Right ventricle myocardium inferior (tissue), 1 donor: ENCODE results near the gene MAP3K8. TPM values are rescaled to one million over a fixed set of nuclear protein-coding genes. Genes with fewer than 3 reads are reported as not detected.

Experiments
- ATAC-seq: fragments of 200-7000 bp; cut with Tn5 transposase; one replicate; pipeline ENCODE4 v1.9.1; 2020; ENCODE audit warnings: mild to moderate bottlenecking, moderate library complexity
- DNase-seq: peaks from one replicate; pipeline ENCODE4 v3.0.0; 2021; ENCODE audit errors: missing footprints
- intact Hi-C: fragments of 100-400 bp; cut with DNase I; formaldehyde crosslinking; loops from one replicate; pipeline ENCODE4 v1.11.0; 2022
- long read RNA-seq: library from polyadenylated mRNA; unstranded; transcript quantifications from one replicate; pipeline ENCODE4 v2.0.0, GENCODE V29; 2021
- total RNA-seq: library from RNA; stranded (reverse); fragmentation: NEBNext Ultra II Directional; extraction: Animal tissue kit (Norgen Biotek cat#: 25700); gene quantifications from one replicate; pipeline ENCODE4 v1.2.1, GENCODE V29; 2021
- donor health status: DM: no; HTN: yes; CAD: no; lungs with severe emphysema.

MAP3K8 gene
- total RNA-seq: 6.7 TPM
- long read RNA-seq: 0 reads

GRCh38 chr10:30433730-30434272 is at the start of gene MAP3K8:
MAP3K8 (plus strand) TSS chr10:30434184; CDS start chr10:30438939, 4,755 bp downstream.
- ATAC-seq (peak; percentile 92), DNase-seq (peak; percentile 96)
- intact Hi-C loops: loop anchor here (2.0 kb wide), 1 partner anchor 21 kb away; no protein-coding TSS in a partner anchor

DNA sequence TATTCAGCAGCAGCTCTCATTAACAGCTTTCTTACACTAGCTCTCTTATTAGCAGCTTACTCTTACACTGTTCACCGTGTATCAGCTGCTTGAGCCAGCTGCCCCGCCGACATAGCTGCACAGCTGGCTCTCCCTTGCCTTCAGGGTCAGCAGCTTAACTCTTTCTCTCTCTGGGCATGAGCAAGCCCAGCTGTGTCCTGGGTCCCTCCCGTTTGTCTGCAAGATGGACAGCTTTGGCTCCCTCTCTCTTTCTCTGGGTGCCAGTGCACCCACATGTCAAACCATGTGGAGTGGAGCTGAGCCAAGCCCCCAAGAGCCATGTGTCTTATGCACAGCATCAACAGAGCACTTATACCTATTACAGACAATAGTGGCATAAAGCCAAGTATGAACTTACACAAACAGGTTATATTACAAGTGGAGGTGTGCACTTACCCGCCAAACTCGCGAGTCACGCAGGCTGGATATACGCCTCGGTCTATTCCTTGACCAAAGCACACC is 49.2 kb upstream of the MAP3K8 start:
- ATAC-seq: peak; percentile 10
- DNase-seq: no peak
- intact Hi-C loops: no loop called here

- DNase-seq (peak; percentile 63), ATAC-seq (no peak)
- intact Hi-C loops: no loop called here
Observed at GRCh38 chr10:30386801-30387588, 47.0 kb upstream of the MAP3K8 start.

DNA sequence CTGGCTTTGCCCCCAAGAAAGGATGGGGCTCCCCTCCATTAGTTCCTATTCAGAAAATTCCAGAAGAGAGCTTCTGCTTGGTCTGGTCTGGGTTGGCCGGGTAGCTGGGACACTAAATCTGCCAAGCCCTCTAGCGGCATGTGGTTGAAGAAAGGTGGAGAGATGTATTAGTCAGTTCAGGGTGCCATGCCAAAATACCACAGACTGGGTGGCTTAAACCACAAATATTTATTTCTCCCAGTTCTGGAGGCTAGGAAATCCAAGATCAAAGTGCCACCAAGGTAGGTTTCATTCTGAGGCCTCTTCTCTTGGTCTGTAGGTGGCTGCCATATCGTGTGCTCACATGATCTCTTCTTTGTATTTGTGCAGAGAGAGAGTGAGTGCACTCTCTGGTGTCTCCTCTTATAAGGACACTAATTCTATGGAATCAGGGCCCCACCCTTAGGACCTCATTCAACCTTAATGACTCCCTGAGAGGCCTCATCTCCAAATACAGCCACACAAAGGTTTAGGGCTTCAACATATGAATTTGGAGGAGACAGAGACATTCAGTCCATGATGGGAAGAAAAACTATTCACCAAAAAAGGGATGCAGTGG is 46.2 kb upstream of the MAP3K8 start:
- intact Hi-C loops: no loop called here
- no peak for ATAC-seq
- DNase-seq: no peak

DNA sequence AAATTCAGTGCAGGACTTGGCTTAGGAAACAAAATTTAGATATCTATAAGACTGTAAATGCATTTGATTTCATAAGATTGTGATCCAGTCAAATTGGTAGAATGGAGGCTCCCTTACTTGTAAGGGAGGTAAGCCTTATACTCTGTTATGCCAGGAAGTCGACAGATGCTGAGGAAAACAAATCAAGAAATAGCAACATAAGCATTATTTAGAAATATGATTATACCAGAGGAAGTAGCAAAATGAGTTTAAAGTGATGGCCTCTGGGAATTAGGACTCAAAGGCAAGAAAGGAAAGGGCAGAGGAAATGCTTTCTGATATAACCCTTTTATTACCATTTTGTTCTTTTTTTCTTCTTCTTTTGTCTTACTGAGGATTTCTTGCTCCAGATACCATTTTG is 44.4 kb upstream of the MAP3K8 start:
- DNase-seq: no peak
- no peak for ATAC-seq
- intact Hi-C loops: no loop called here

- DNase-seq (no peak), ATAC-seq (no peak)
- intact Hi-C loops: no loop called here
Observed at GRCh38 chr10:30390207-30390606, 43.8 kb upstream of the MAP3K8 start.

DNA sequence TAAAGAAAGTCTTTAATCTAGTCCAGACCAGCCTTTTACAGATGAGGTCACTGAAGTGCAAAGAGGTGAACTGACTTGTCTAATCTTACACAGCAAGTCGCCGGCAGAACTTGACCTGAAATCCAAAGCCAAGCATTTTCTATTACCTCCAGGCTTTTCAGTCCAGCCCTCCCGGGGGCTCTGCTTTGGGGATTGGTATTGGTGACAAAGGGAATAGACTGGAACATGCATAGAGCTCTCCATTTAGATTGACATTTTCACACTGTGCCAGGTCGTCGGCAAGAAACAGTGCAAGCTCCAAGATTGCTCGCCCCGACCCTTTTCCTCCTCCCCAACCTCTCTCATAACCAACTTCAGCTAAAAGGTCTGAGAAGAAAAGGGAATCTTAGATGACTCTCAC is 42.7 kb upstream of the MAP3K8 start:
- intact Hi-C loops: no loop called here
- no peak for DNase-seq
- ATAC-seq: no peak

GRCh38 chr10:30392564-30392990 is 41.4 kb upstream of the MAP3K8 start:
- intact Hi-C loops: loop anchor here (2.0 kb wide), 2 partner anchors 144 to 198 kb away; no protein-coding TSS in a partner anchor
- DNase-seq (peak; percentile 91), ATAC-seq (peak; percentile 98)

DNA sequence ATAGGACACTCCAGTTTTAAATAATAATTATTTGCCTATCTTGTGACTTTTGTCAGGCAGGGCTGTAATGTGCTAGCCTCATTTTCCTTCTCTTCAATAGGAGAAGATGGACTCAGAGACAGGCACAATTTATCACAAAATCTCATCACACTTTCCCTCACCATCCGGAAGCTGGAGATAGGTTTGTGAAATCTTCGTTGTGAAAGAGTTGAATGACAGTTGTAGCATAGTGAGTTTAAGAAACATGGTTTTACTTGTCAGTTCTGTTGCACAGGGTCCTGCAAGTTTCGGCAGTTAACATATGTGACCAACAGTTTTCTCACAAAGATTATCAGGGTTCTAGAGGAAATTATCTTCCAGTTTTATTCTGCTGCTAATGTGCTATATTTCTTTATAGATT is 37.7 kb upstream of the MAP3K8 start:
- ATAC-seq: no peak
- intact Hi-C loops: no loop called here
- no peak for DNase-seq

- DNase-seq: no peak
- no peak for ATAC-seq
- intact Hi-C loops: no loop called here
Observed at GRCh38 chr10:30396698-30397097, 37.3 kb upstream of the MAP3K8 start.

- no peak for DNase-seq
- intact Hi-C loops: no loop called here
- no peak for ATAC-seq
Observed at GRCh38 chr10:30398193-30398592, 35.8 kb upstream of the MAP3K8 start.

- intact Hi-C loops: no loop called here
- no peak for DNase-seq
Observed at GRCh38 chr10:30398788-30399187, 35.2 kb upstream of the MAP3K8 start.

DNA sequence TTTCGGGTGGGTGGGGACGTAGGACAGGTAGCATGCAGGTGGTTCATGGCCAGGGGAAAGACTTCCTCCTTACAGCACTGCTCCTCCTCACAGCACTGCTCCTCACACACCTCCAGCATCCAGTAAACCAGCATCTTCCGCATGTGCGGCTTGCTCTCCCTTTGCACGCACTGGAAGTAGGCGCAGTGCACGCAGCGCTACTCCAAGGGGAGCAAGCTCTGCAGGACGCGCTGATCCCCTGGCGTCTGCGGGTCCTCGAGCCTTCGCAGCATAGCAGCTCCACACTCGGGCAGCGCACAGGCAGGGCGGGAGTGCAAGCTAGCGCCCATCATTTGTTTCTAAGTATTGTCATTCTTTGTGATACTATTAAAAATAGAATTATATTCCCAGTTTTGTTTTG is 30.5 kb upstream of the MAP3K8 start:
- no peak for ATAC-seq
- DNase-seq: no peak
- intact Hi-C loops: no loop called here

More at GRCh38 chr10:30398788-30399187, 35.2 kb upstream of the MAP3K8 start:
- ATAC-seq: no peak

GRCh38 chr10:30404540-30404939 is 29.4 kb upstream of the MAP3K8 start:
- ATAC-seq: no peak
- DNase-seq: no peak
- intact Hi-C loops: no loop called here

DNA sequence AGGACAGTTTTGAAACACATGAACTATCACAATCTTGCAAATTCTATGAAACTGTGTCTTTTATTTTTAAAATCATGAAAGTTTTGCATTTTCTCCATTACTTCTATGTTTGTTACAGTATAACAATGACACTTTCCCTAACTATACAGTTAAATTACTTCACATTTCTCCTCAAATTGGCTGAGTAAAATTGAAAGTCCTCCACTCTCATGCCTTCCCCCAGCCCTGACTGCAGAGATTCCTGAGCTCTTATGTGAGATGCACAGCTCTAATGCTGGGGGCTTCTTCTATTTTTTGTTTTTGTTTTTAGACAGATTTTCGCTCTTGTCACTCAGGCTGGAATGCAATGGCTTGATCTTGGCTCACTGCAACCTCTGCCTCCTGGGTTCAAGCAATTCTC is 22.7 kb upstream of the MAP3K8 start:
- DNase-seq (no peak), ATAC-seq (no peak)
- intact Hi-C loops: loop anchor here (5.0 kb wide), 1 partner anchor 181 kb away; no protein-coding TSS in a partner anchor

DNA sequence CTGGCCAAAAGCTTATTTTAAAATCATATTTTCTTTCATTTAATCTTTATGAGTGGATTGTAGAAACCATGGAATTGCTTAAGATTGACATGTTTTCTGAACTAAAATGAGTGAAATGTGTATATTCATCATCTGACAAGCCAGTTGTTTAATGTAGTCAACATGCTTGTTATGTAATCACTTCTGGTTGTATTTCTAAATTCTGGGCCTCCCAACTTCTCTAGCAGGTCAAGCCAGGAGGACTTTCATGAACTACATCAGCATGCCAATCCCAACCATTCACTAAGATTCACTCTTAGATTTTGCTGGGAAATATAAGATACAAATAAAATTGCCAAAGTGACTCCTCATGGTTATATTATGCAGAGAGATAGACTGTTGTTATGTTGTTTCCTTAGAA is 21.1 kb upstream of the MAP3K8 start:
- ATAC-seq: no peak

DNA sequence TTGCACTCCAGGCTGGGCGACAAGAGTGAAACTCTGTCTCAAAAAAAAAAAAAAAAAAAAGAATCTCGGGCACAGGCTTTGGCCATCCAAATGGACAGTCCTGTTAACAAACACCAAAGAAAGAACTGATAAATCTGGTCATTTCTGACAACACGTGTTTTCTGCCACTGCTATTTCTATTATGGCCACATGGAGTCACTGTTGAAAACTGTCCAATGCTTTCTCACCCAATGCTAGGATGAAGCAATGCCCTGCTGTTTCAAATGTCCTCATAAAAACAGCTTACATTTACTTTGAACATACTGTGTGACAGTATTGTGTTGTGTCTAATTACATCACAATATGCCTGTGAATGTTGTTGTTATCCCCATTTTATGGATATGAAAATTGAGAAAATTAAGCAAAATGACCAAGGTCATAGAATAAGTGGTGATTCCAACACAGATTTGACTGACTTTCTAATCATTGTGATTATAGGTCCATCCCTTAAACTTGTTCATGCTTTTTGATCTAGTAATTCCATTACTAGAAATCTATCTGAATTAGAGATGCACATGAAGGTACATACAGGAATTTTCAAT is 19.9 kb upstream of the MAP3K8 start:
- intact Hi-C loops: loop anchor here (1.0 to 5.0 kb wide), 2 partner anchors 120 to 178 kb away; no protein-coding TSS in a partner anchor
- DNase-seq: no peak
- peak; percentile 79 for ATAC-seq

More for the DNA sequence above, 21.1 kb upstream of the MAP3K8 start:
- intact Hi-C loops: loop anchor here (5.0 kb wide), 1 partner anchor 179 kb away; no protein-coding TSS in a partner anchor
- DNase-seq: no peak

DNA sequence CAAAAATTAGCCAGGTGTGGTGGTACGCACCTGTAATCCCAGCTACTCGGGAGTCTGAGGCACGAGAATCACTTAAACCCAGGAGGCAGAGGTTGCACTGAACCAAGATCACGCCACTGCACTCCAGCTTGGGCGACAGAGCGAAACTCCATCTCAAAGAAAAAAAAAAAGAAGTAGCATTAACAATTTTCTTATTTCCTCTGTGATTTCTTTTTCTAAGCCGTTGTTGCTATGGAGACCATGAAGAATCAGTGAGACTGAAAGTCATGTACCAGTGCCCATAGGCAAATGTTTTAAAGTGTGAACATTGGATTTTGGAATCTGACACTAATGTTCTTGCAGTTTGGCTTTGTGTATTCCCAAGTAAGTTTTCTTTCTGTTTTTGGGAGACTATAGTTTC is 18.4 kb upstream of the MAP3K8 start:
- DNase-seq (no peak), ATAC-seq (no peak)
- intact Hi-C loops: no loop called here

DNA sequence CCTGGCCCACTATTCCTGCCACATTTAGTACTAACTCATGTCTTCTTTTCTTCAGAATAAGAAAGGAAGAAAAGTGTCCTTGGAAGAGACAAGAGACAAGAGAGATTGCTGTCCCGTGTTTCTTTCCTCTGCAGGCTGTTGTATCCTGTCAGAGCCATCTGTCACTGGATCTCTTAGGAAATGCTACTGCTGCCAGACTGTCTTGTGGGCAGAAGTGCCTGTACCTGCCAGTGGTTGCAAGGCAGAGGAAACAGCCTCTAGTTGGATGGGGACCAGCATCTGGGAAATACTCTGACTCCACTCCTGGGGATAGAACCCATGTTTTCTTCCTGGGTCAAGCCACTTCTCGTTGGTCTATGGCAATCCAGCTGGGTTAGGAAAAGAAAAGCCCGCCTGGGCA is 16.7 kb upstream of the MAP3K8 start:
- intact Hi-C loops: no loop called here
- DNase-seq (no peak), ATAC-seq (no peak)
